HG03060 (cell line): Measurements from ENCODE around the gene TNS2.
"Not testable (repeated sequence)": the region's sequence is repeated elsewhere in the genome, so short reads cannot be mapped to it uniquely, and the experiment has no call there.

Experiments
- ATAC-seq: cut with Tn5 transposase; IDR thresholded peaks from one replicate; pipeline ENCODE4 v1.9.1; 2021; ENCODE audit warnings: low read depth, moderate number of reproducible peaks; ENCODE audit not compliant: unreplicated experiment

TNS2 gene, protein sequence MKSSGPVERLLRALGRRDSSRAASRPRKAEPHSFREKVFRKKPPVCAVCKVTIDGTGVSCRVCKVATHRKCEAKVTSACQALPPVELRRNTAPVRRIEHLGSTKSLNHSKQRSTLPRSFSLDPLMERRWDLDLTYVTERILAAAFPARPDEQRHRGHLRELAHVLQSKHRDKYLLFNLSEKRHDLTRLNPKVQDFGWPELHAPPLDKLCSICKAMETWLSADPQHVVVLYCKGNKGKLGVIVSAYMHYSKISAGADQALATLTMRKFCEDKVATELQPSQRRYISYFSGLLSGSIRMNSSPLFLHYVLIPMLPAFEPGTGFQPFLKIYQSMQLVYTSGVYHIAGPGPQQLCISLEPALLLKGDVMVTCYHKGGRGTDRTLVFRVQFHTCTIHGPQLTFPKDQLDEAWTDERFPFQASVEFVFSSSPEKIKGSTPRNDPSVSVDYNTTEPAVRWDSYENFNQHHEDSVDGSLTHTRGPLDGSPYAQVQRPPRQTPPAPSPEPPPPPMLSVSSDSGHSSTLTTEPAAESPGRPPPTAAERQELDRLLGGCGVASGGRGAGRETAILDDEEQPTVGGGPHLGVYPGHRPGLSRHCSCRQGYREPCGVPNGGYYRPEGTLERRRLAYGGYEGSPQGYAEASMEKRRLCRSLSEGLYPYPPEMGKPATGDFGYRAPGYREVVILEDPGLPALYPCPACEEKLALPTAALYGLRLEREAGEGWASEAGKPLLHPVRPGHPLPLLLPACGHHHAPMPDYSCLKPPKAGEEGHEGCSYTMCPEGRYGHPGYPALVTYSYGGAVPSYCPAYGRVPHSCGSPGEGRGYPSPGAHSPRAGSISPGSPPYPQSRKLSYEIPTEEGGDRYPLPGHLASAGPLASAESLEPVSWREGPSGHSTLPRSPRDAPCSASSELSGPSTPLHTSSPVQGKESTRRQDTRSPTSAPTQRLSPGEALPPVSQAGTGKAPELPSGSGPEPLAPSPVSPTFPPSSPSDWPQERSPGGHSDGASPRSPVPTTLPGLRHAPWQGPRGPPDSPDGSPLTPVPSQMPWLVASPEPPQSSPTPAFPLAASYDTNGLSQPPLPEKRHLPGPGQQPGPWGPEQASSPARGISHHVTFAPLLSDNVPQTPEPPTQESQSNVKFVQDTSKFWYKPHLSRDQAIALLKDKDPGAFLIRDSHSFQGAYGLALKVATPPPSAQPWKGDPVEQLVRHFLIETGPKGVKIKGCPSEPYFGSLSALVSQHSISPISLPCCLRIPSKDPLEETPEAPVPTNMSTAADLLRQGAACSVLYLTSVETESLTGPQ (N-terminal part only)

DNA sequence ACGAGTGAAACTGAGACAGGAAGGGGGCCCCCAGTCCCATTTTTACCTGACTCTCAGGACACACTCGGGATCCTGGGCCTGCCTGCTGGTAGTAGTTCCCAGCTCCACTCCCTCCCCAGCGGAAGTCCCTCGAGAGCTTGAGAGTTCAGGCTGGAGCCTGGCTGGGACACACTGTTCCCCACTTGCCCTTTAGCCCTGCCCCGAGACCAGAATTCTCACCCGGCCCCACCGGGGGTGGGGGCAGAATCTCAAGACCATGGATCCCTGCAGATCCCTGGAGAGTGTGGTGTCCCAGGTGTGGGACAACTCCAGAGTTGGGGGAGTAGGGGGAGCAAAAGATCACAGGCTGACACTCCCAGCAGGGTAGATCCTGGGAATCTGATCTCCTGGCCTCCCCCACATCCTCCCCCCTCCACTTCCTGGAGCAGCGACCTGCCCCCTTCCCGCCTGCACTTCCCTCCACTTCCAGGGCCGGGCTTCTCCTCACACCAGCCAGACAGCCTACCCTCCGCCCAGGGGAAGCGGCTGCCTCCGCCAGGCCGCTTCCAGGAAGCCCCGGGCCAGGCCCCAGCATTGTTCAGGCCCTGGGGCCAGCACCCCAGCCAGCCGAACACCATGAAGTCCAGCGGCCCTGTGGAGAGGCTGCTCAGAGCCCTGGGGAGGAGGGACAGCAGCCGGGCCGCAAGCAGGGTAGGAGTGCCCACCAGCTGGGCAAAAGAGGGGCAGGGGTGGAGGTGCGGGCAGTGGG is at the start of gene TNS2:
TSS of gene TNS2 (plus strand) at position 495 of the 748 bp plus-strand sequence. CDS start at position 616, 121 bp downstream.
- no peak for ATAC-seq

- no peak for ATAC-seq
Measured at GRCh38 chr12:53004178-53004577, 45.7 kb upstream of the TNS2 start.

- no peak for ATAC-seq
Measured at GRCh38 chr12:53004582-53004981, 45.3 kb upstream of the TNS2 start.

DNA sequence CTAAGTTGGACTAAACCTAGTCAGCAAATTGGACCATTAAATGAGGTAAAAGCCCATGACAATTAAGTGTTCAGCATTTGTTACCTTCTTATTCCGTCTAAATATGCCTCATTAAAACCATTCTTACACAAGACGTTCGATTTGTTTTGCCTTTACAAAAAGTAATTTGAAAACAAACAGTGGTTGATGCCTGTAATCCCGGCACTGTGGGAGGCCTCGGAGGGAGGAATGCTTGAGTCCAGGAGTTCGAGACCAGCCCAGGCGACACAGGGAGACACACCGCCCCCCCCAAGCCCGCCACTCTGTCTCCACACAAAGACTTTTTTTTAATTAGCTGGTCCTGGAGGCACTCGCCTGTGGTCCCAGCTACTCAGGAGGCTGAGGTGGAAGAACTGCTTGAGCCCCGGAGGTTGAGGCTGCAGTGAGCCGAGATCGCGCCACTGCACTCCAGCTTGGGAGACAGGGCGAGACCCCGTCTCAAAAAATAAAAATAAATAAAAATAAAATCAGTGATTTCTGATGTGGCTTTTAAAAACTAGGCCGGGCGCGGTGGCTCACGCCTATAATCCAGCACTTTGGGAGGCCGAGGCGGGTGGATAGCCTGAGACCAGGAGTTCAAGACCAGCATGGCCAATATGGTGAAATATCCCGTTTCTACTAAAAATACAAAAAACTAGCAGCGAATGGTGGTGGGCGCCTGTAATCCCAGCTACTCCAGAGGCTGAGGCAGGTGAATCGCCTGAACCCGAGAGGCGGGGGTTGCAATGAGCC is 44.5 kb upstream of the TNS2 start:
- ATAC-seq: no peak

GRCh38 chr12:53005986-53006809 is 43.7 kb upstream of the TNS2 start, which contains the start of gene EIF4B:
Gene EIF4B, plus strand, starts transcription at chr12:53006456. Its CDS starts 28 bp downstream, at chr12:53006484.
- peak; percentile 81 for ATAC-seq

- ATAC-seq: no peak
Measured at GRCh38 chr12:53006810-53007309, 43.0 kb upstream of the TNS2 start.

DNA sequence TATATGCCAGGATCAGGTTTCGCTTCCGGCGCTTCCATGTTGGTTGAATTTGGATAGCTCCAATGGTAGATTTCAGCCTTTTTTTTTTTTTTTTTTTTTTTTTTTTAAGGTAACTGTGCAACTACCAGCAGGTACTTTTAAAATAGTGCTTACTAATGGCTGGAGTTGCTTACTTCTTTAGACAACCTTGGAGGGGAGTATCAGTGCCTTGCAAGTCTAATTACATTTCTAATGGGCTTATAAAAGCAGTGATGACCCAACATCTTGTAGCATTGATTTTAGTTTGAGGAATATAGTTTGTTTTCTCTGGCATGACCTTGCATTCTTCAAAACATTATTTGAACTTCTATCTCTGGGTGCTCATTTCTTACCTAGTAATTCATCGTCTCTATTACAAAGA is 42.5 kb upstream of the TNS2 start:
- no peak for ATAC-seq

GRCh38 chr12:53008760-53009159 is 41.1 kb upstream of the TNS2 start:
- not testable (repeated sequence) for ATAC-seq

DNA sequence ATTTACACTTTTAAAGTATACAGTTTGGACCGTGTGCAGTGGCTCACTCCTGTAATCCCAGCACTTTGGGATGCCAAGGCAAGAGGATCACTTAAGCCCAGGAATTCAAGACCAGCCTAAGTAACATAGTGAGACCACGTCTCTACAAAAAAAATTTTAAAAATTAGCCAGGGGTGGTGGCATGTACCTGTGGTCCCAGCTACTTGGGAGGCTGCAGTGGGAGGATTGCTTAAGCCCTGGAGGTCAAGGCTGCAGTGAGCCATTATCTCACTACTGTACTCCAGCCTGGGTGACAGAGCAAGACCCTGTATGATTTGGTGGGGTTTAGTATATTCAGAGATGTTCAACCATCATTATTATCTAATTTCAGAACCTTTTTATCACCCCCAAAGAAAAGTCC is 38.9 kb upstream of the TNS2 start:
- no peak for ATAC-seq

GRCh38 chr12:53011889-53012288 is 38.0 kb upstream of the TNS2 start:
- ATAC-seq: no peak

DNA sequence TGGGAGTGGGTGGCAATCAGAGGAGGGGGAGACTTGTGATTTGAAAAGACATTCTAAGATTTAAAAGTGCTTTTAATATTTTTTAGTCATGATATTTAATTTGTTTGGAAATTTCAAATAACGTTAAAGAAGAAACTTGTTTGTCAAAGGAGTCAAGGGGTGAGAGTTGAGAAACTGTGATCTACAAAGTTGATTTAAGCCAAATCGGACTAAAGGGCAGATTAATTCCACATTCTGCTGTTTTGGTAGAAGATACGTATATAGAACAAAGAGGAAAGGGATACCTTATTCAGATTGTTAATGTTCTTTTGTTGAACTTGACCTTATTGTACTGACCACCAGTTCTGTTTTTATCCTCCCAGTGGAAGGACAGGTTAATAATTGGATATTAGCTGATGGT is 36.9 kb upstream of the TNS2 start:
- no peak for ATAC-seq

DNA sequence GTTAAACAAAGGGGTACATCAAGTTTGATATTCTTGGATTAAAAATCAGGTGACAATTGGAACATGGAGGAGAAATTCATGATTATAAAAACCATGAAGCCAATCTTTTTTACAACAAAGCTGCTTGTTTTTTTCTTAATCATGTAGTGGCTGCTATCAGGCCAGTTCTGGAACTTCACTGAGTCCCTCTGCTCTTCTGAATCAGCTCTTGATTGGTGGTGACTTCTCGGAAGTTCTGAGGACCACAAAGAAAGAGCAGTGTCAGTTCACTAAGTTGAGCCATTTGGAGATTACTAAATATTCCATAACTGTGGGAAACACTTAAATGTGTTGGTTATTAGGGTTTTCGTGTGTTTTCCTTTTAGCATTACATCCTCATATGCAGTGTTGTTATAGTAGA is 35.2 kb upstream of the TNS2 start:
- ATAC-seq: no peak

- ATAC-seq: no peak
Measured at GRCh38 chr12:53025250-53025649, 24.6 kb upstream of the TNS2 start.

- ATAC-seq: not testable (repeated sequence)
Measured at GRCh38 chr12:53027014-53027413, 22.9 kb upstream of the TNS2 start.

DNA sequence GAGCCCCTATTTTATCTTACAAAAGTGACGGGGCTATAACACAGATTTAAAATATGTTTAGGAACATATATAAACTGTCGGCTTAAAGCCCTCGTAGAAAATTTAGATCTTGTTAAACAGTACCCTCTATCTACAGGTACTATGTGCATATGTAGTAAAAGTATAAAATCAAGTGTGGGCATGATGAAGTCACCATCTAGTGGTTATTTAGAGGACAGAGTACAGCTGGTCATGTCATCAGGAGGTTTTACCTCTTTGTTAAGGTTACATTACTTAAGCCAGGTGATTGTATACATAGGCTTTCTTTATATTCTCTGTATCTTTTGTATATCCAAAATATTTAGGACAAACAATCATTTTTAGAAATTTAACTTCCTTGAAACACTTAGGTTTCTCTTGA is 18.2 kb upstream of the TNS2 start:
- no peak for ATAC-seq

- not testable (repeated sequence) for ATAC-seq
Measured at GRCh38 chr12:53033832-53034231, 16.0 kb upstream of the TNS2 start.

GRCh38 chr12:53034459-53034858 is 15.4 kb upstream of the TNS2 start:
- no peak for ATAC-seq

- no peak for ATAC-seq
Measured at GRCh38 chr12:53036802-53037201, 13.1 kb upstream of the TNS2 start.
